Measurements from ENCODE around the gene FAM177A1.

DNA sequence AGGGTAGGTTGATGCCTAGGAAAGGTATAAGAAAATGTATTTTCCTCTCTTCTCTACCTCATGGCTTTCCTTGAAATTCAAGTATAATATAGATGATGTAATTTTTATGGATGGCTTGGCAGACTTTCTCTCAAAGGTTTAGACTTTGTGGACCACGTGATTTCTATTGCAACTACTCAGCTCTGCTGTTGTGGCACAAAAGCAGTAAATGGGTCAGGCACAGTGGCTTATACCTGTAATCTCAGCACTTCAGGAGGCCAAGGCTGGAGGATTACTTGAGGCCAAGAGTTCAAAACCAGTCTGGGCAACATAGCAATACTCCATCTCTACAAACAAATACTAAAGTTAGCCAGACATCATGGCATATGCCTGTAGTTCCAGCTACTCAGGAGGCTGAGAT, 41.2 kb upstream of the FAM177A1 start:
- TF ChIP-seq, protein P1, sequence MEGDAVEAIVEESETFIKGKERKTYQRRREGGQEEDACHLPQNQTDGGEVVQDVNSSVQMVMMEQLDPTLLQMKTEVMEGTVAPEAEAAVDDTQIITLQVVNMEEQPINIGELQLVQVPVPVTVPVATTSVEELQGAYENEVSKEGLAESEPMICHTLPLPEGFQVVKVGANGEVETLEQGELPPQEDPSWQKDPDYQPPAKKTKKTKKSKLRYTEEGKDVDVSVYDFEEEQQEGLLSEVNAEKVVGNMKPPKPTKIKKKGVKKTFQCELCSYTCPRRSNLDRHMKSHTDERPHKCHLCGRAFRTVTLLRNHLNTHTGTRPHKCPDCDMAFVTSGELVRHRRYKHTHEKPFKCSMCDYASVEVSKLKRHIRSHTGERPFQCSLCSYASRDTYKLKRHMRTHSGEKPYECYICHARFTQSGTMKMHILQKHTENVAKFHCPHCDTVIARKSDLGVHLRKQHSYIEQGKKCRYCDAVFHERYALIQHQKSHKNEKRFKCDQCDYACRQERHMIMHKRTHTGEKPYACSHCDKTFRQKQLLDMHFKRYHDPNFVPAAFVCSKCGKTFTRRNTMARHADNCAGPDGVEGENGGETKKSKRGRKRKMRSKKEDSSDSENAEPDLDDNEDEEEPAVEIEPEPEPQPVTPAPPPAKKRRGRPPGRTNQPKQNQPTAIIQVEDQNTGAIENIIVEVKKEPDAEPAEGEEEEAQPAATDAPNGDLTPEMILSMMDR (IDR thresholded peaks at IDR 0.05), result no peak
- TF ChIP-seq POLR2A (IDR thresholded peaks at IDR 0.05; ENCODE audit: low read depth) (no peak), EP300 (IDR thresholded peaks at IDR 0.05) (no peak)

Measured in esophagus muscularis mucosa (tissue), 4 donors.